SK-N-MC (cell line): ENCODE results near the gene CD300LF.

Experiments used
- DNase-seq: peaks from one replicate; pipeline ENCODE4 v3.0.0-alpha.2; 2011; ENCODE audit warnings: low read depth, low spot score
- H3K27ac ChIP-seq: fragments of 200-600 bp; sonication (generic); 2 replicates; pipeline ENCODE4 v1.5.1; 2016; ENCODE audit warnings: mixed run types
- H3K36me3 ChIP-seq: fragments of 200-600 bp; sonication (generic); 2 replicates; pipeline ENCODE4 v1.6.1; 2017; ENCODE audit warnings: antibody characterized with exemption, low read length, mixed read lengths; ENCODE audit not compliant: insufficient read depth
- H3K4me3 ChIP-seq: fragments of 200-600 bp; sonication (generic); 2 replicates; pipeline ENCODE4 v1.5.1; 2016
- H3K9ac ChIP-seq: fragments of 200-600 bp; sonication (generic); 2 replicates; pipeline ENCODE4 v1.8.0; 2017; ENCODE audit warnings: mixed run types, mixed read lengths; ENCODE audit not compliant: insufficient read length
- H3K9me3 ChIP-seq: fragments of 200-600 bp; sonication (generic); 2 replicates; pipeline ENCODE4 v1.6.1; 2017; ENCODE audit warnings: low read depth, mild to moderate bottlenecking, antibody characterized with exemption, low read length, moderate library complexity, mixed read lengths
- EZH2 ChIP-seq: fragments of 200-600 bp; sonication (generic); IDR thresholded peaks from one replicate; pipeline ENCODE4 v1.6.1; 2017; ENCODE audit warnings: antibody characterized with exemption
- FOXP2 ChIP-seq: optimal IDR thresholded peaks from 2 replicates; pipeline ENCODE3; 2011; ENCODE audit warnings: mild to moderate bottlenecking, moderate library complexity; ENCODE audit not compliant: insufficient read depth; ENCODE audit errors: extremely low read length, control extremely low read depth
- POLR2AphosphoS5 ChIP-seq: IDR thresholded peaks from 2 replicates; pipeline ENCODE4 v1.6.1; 2012; ENCODE audit warnings: mild to moderate bottlenecking, low read depth, low read length, borderline replicate concordance

Gene CD300LF

DNA sequence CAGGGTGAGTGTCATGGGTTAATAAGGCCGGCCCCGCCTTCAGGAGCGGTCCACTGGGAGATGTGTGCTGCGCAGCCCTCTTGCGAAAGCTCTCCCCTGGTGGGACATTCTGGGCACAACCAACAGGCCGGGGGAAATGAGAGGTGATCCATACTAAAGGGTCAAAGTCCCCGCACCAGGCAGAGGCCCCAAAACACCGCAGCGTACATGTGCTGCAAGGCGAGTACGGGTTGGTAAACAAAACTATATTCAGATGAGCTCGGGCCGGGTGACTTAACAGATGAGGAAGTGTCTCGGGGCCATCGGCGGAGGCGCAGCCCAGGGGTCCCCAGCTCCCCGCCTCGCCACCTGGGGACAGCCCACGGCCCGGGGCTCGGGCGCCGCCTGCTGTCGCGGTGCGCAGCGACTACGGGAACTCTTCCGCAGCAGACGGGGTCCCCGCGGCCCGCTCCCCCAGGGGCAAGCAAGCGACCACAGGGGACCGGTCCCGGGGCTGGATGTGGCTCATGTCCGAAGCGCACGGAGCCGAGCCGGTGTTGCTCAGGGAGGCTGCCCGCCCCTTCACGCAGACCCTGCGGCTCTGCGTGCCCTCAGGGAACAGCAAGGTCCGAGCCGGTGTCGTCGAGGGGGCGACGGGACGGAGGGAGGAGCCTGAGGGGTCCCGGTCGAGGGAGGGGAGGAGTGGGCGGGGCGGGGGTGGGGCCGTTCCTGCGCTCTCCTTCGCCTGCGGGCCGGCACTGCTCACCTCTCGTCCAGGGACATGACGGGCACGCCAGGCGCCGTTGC, 24.0 kb upstream of the CD300LF start, which contains the start of gene RAB37:
RAB37 (plus strand) TSS at position 744 of the 786 bp plus-strand sequence; CDS start at position 761, 17 bp downstream.
- Histone ChIP-seq H3K27ac (no peak within 1 kb of the TSS), H3K4me3 (peak within 1 kb of the TSS; percentile 38)
- DNase-seq, result no peak

GRCh38 chr17:74734256-74734655, 21.5 kb upstream of the CD300LF start:
- Histone ChIP-seq H3K9ac (no peak overlapping the region), H3K9me3 (no peaks in the 10 kb centered on the region), H3K27ac (no peak overlapping the region), H3K4me3 (no peak overlapping the region), H3K36me3 (no peaks in the 10 kb centered on the region)
- no peak for DNase-seq
- no peak for TF ChIP-seq FOXP2

More for the DNA sequence above, 24.0 kb upstream of the CD300LF start, which contains the start of gene RAB37:
- no peak within 1 kb of the TSS for H3K9ac ChIP-seq
- H3K36me3 ChIP-seq, result no peaks in the 10 kb centered on the region
- no peaks in the 10 kb centered on the region for H3K9me3 ChIP-seq
- TF ChIP-seq EZH2 (no peak), FOXP2 (no peak), POLR2AphosphoS5 (no peak)

GRCh38 chr17:74733365-74734122, 20.8 kb upstream of the CD300LF start:
- Histone ChIP-seq H3K4me3 (no peak overlapping the region), H3K27ac (no peak overlapping the region), H3K9ac (no peak overlapping the region), H3K9me3 (no peaks in the 10 kb centered on the region), H3K36me3 (no peaks in the 10 kb centered on the region)
- no peak for DNase-seq
- TF ChIP-seq FOXP2 (no peak), POLR2AphosphoS5 (no peak)

DNA sequence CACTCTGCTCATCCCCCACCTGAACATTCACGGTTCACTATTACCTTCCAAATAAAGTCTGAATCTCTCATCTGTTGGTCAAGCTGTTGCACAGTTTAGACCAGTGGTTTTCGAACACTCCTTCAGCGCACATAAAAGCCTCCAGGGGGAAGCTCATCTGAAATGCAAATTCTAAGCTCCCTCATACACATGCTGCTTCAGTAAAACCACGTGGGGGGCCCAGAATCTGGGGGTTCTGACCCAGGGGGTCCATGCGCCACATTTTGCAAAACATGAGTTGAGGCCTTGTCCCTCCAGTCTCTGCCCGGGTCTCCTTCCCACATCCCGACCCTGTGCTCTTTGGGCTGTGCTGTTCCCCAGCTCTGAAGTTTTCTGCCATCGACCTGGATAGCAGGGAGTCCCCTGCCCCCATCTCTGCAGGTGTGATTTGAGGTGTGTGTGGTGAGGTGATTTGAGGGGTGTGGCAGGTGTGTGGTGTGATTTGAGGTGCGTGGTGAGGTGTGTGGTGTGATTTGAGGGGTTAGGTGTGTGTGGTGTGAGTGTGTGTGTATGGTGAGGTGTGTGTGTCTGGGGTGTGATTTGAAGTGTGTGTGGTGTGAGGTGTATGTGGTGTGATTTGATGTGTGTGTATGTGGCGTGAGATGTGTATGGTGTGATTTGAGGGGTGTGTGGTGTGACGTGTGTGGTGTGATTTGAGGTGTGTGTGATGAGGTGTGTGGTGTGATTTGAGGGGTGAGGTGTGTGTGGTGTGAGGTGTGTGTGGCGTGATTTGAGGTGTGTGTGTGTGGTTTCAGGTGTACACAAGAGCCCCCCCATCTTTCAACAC, 19.5 kb upstream of the CD300LF start:
- no peak for DNase-seq
- Histone ChIP-seq H3K9me3 (no peaks in the 10 kb centered on the region), H3K9ac (no peak overlapping the region), H3K36me3 (no peaks in the 10 kb centered on the region), H3K4me3 (no peak overlapping the region), H3K27ac (no peak overlapping the region)
- TF ChIP-seq EZH2 (no peak), FOXP2 (no peak), POLR2AphosphoS5 (no peak)

- no peak overlapping the region for H3K9ac ChIP-seq
- DNase-seq, result no peak
- H3K27ac ChIP-seq, result no peak overlapping the region
- TF ChIP-seq EZH2 (no peak), POLR2AphosphoS5 (no peak), FOXP2 (no peak)
- H3K9me3 ChIP-seq, result no peaks in the 10 kb centered on the region
- no peak overlapping the region for H3K4me3 ChIP-seq
- no peaks in the 10 kb centered on the region for H3K36me3 ChIP-seq
These were observed 18.6 kb upstream of the CD300LF start for GRCh38 chr17:74731347-74731605.

GRCh38 chr17:74730491-74731346, 18.0 kb upstream of the CD300LF start:
- Histone ChIP-seq H3K9ac (no peak overlapping the region), H3K27ac (no peak overlapping the region), H3K4me3 (no peak overlapping the region), H3K36me3 (no peaks in the 10 kb centered on the region), H3K9me3 (no peaks in the 10 kb centered on the region)
- DNase-seq, result no peak
- TF ChIP-seq POLR2AphosphoS5 (no peak), EZH2 (no peak), FOXP2 (no peak)

- Histone ChIP-seq H3K9ac (no peak overlapping the region), H3K36me3 (no peaks in the 10 kb centered on the region), H3K9me3 (no peaks in the 10 kb centered on the region), H3K27ac (no peak overlapping the region), H3K4me3 (no peak overlapping the region)
- no peak for DNase-seq
- TF ChIP-seq EZH2, result no peak
- no peak for TF ChIP-seq POLR2AphosphoS5
- TF ChIP-seq FOXP2, result no peak
These were observed 17.1 kb upstream of the CD300LF start for GRCh38 chr17:74729866-74730265.
